Transverse colon (tissue), 4 donors: ENCODE measurements around the gene GPLD1. TPM values are rescaled to one million over a fixed set of nuclear protein-coding genes. Genes with fewer than 3 reads are reported as not detected.

Source experiments
- DNase-seq: peaks from one replicate; pipeline ENCODE4 v3.0.0-alpha.2; 2019
- H3K27ac ChIP-seq, 4 donors: fragments of 200-600 bp; sonication (generic); 2 replicates each; pipeline ENCODE4 v1.5.1; 2016 to 2018; ENCODE audit warnings: inconsistent platforms in 4 of 4
- H3K27me3 ChIP-seq: fragments of 200-600 bp; sonication (generic); 2 replicates; pipeline ENCODE4 v1.5.1; 2017; ENCODE audit warnings: inconsistent platforms
- H3K36me3 ChIP-seq, 4 donors: fragments of 200-600 bp; sonication (generic); 2 replicates each; pipeline ENCODE4 v1.5.1; 2017 to 2019; ENCODE audit warnings: inconsistent platforms in 4 of 4
- H3K4me1 ChIP-seq, 4 donors: fragments of 200-600 bp; sonication (generic); 2 replicates each; pipeline ENCODE4 v1.5.1; 2017 to 2020; ENCODE audit warnings: inconsistent platforms in 4 of 4
- H3K4me3 ChIP-seq, 4 donors: fragments of 200-600 bp; sonication (generic); 1 replicate in 1 of 4; 2 replicates in 3 of 4; pipeline versions ENCODE4 v1.5.1 to v1.6.1; 2017 to 2019; ENCODE audit warnings: inconsistent platforms in 4 of 4
- H3K9me3 ChIP-seq, 2 donors: fragments of 200-600 bp; sonication (generic); 2 replicates each; pipeline ENCODE4 v1.5.1; 2017 to 2019; ENCODE audit warnings: inconsistent platforms in 2 of 2
- CTCF ChIP-seq, 5 experiments: fragments of 200-600 bp in 3 of 5; fragments of 450-650 bp in 2 of 5; sonication (generic) in 3 of 5; IDR thresholded peaks; 1 replicate in 2 of 5; 2 replicates in 3 of 5; pipeline ENCODE4 v1.5.1; 2016 to 2017; ENCODE audit warnings: antibody characterized with exemption in 5 of 5, inconsistent platforms in 3 of 5, mild to moderate bottlenecking in 2 of 5, moderate library complexity in 1 of 5
- EP300 ChIP-seq: sonication (generic); formaldehyde crosslinking; IDR thresholded peaks from one replicate; pipeline ENCODE4 v1.6.1; 2017; ENCODE audit warnings: antibody characterized with exemption, low read depth
- POLR2A ChIP-seq: fragments of 450-650 bp; IDR thresholded peaks from one replicate; pipeline ENCODE4 v1.6.1; 2016; ENCODE audit warnings: antibody characterized with exemption, mild to moderate bottlenecking, moderate library complexity
- POLR2AphosphoS5 ChIP-seq, 3 donors: sonication (generic); formaldehyde crosslinking; IDR thresholded peaks; one replicate each; pipeline ENCODE4 v1.6.1; 2016; ENCODE audit warnings: antibody characterized with exemption in 3 of 3
- WGBS, 2 donors: methylation state at CpG; one replicate each; pipeline ENCODE4 v1.1.5; 2018; ENCODE audit warnings: low coverage in 1 of 2; 5-methylcytosine and 5-hydroxymethylcytosine counted together
- in situ Hi-C, 4 donors: fragments of 200-750 bp; cut with MboI; loops; one replicate each; pipeline versions ENCODE4 v1.15.0 to v1.15.1; 2017; ENCODE audit warnings: low sequenced_read_pairs in 3 of 4, low pct_ligation_motif_present in 1 of 4, low pct_unique_long_range_greater_than_20kb in 1 of 4
- intact Hi-C: fragments of 100-400 bp; cut with DNase I; formaldehyde crosslinking; loops from one replicate; pipeline ENCODE4 v1.15.1; 2023; ENCODE audit warnings: low total_unique reads
- total RNA-seq, 4 donors: library from RNA; depleted of rRNA; stranded (reverse); fragments of >200 nt; gene quantifications; one replicate each; pipeline ENCODE4 v1.1.0, GENCODE V29; 2016

Gene GPLD1
- 1 to 10 TPM in 3 of 4 donors, under 1 TPM in 1; 0.96 to 5.2 (median 1.4) TPM for total RNA-seq

- Histone ChIP-seq H3K4me3 (no peak within 1 kb of the TSS), H3K36me3 (no peaks in the 10 kb centered on the region), H3K9me3 (no peaks in the 10 kb centered on the region), H3K27me3 (no peaks in the 10 kb centered on the region), H3K27ac (no peak within 1 kb of the TSS), H3K4me1 (peaks cover 0 to 7% (median 5%) of the 10 kb centered on the region in 4 donors)
- in situ Hi-C loops: no loop called here
- 91 to 96% methylated on average over 6 of the region's 6 CpGs for WGBS, 2 donors
- no peak for DNase-seq
- intact Hi-C loops: no loop called here
- TF ChIP-seq POLR2AphosphoS5 (IDR thresholded peaks at IDR 0.05) (no peak), EP300 (no peak), POLR2A (no peak), CTCF (IDR thresholded peaks at IDR 0.05) (no peak)
These were observed at the start of gene GPLD1 for GRCh38 chr6:24489470-24489869. Gene GPLD1, minus strand, starts transcription at chr6:24489578. Its CDS starts 67 bp downstream, at chr6:24489511.

- no peaks in the 10 kb centered on the region for H3K36me3 ChIP-seq
- intact Hi-C loops (no loop called here), in situ Hi-C loops (no loop called here)
- TF ChIP-seq CTCF (IDR thresholded peaks at IDR 0.05) (no peak), POLR2AphosphoS5 (IDR thresholded peaks at IDR 0.05) (no peak), POLR2A (no peak), EP300 (no peak)
- no peak overlapping the region for H3K4me3 ChIP-seq
- DNase-seq: no peak
- no peaks in the 10 kb centered on the region for H3K9me3 ChIP-seq
- H3K27ac ChIP-seq: no peak overlapping the region
- 93 to 96% methylated on average over 8 of the region's 8 CpGs for WGBS, 2 donors
- H3K27me3 ChIP-seq: no peaks in the 10 kb centered on the region
- no peaks in the 10 kb centered on the region for H3K4me1 ChIP-seq
These were observed 48.5 kb upstream of the GPLD1 start for GRCh38 chr6:24537771-24538385.

GRCh38 chr6:24537082-24537699 is 47.8 kb upstream of the GPLD1 start:
- peaks cover 0 to 3% (median 0%) of the 10 kb centered on the region in 4 donors for H3K36me3 ChIP-seq
- no peak for DNase-seq
- in situ Hi-C loops: no loop called here
- WGBS, 2 donors: 58 to 75% methylated on average over 6 to 8 of the region's 8 CpGs
- TF ChIP-seq POLR2AphosphoS5 (IDR thresholded peaks at IDR 0.05): no peak
- no peak for TF ChIP-seq CTCF (IDR thresholded peaks at IDR 0.05)
- no peak for TF ChIP-seq EP300
- TF ChIP-seq POLR2A: no peak
- no peaks in the 10 kb centered on the region for H3K9me3 ChIP-seq
- no peaks in the 10 kb centered on the region for H3K27me3 ChIP-seq
- H3K4me3 ChIP-seq: no peak overlapping the region
- intact Hi-C loops: no loop called here
- no peak overlapping the region for H3K27ac ChIP-seq
- no peaks in the 10 kb centered on the region for H3K4me1 ChIP-seq

- Histone ChIP-seq H3K27ac (no peak overlapping the region), H3K4me3 (no peak overlapping the region), H3K9me3 (no peaks in the 10 kb centered on the region), H3K4me1 (no peaks in the 10 kb centered on the region), H3K36me3 (peaks cover 0 to 4% (median 0%) of the 10 kb centered on the region in 4 donors), H3K27me3 (no peaks in the 10 kb centered on the region)
- in situ Hi-C loops: no loop called here
- 55 to 75% methylated on average over 4 of the region's 4 CpGs for WGBS, 2 donors
- TF ChIP-seq EP300: no peak
- no peak for TF ChIP-seq POLR2AphosphoS5 (IDR thresholded peaks at IDR 0.05)
- TF ChIP-seq CTCF (IDR thresholded peaks at IDR 0.05): no peak
- TF ChIP-seq POLR2A: no peak
- intact Hi-C loops: no loop called here
- DNase-seq: no peak
These were observed 47.1 kb upstream of the GPLD1 start for GRCh38 chr6:24536466-24536865.
